Measurements from ENCODE around the gene CFAP46.

Gene CFAP46

DNA sequence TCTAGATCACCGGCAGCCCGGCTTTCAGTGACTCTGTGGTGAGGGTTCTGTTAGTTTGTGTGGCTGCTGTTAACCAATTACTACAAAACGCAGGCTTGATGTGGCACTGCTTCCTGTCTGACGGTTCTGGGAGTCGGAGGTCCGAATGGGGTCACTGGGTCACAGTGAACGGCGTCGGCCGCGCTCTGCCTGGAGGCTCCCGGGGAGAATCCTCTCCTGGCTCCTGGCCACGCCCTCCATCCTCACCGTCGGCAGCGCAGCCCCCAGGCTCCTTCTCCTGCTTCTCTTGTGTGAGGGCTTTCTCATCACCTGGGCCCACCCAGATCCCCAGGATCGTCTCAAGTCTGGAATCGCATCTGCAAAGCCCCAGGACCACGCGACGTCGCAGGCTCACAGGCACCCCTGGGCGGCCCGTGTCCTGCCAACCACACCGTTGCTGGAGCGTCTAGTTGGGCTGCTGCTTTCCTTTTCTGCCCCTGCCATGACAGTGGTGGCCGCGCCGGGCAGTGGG is 124.6 kb downstream of the CFAP46 start:
- DNase-seq, result no peak

DNA sequence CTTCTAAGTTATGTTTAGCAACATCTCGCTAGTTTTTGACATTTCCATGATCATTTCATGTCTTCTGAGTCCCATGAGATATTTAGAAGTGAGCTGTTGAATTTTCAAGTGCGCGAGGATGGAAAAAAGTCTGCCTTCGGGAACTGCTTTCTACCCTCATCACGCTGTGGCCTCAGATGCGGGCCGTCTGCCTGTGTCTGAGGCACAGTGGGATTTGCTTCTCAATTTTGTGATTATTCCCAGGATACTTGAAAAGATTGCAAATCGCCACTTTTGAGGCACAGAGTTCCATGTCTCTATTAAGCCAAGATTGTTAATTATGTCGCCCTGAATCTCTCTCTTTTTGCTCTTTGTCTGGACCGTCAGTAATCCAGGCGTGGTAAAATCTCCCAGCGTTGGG is 125.7 kb downstream of the CFAP46 start:
- no peak for DNase-seq

DNA sequence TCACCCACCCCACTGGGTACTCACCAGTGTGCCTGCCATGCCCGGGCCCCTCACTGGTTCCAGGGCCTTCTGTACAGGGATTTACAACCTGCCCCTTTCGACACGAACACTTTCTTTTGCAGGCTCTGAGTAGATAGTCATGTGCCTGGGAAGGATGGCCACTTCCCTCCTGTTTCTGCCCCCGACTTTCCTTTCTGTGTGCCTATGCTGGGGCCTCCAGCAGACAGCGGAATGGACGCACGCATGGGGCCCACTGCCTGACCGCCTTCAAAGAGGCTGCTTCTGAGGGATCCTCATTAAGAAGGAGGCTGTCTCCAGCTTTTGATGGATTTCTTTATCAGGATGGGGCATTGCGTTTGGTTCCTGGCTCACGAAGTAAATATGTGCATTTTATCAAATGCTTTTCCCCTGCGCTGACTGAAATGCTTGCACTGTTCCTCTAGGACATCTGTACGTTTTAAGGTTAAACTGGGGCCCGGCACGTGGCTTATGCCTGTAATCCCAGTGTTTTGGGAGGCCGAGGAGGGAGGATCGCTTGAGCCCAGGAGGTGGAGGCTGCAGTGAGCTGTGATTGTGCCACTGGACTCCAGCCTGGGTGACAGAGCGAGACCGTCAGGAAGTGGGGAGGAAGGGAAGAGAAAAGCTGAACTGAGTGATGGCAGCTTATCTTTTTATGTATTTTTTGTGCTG is 127.1 kb downstream of the CFAP46 start:
- no peak for DNase-seq

DNA sequence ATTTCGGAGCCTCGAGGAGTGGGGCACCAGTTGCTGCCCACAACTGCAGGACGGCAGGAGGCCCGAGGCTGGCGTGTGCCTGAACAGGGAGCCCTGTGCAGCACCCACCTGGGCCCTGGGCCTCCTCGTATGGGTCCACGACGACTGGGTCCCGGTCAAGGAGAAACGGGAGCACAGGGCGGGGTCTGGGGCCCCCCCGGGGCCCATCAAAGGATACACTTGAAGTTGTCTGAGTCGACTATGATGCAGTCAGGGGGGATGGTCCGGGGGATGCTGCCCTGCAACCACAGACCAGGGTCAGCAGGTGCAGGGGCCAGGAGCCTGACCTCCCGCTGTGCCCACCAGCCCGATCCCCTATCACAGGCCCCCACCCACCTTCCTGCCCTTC is 127.9 kb downstream of the CFAP46 start:
- DNase-seq, result no peak

DNA sequence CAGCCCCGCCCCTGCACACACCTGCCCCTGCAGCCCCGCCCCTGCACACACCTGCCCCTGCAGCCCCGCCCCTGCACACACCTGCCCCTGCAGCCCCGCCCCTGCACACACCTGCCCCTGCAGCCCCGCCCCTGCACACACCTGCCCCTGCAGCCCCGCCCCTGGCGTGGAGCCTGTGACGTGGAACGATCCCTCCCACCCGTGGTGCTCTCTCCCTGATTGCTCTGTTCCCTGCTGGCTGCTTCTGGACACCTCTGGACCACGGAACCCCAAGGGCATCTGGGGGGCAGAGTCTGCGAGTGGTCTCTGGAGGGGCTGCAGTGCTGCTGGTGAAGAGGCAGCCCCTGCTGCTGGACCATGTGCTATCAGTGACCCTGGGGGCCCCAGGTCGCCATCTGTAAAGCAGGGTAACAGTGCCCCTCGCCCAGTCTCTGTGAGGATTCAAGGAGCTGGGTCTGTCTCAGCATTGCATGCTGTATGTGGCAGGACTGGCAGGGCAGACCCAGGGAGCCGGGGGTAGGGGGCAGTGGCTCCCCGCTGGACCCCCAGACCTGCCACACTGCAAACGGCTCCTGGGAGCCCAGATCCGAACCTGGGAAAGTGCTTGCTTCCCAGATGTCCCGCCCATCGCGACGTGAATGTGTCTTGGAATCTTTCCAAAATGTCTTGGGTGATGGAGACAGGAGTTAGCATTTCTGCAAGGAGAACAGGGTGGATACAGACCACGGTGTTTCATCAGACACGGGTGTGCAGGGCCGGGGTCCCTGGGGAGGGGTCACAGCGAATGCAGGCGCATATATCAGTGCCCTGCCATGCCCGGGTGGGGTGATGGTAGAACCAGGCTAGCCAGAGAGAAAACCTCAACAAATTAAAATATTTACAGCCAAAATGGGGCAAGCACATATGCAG is 128.6 kb downstream of the CFAP46 start:
- no peak for DNase-seq

DNA sequence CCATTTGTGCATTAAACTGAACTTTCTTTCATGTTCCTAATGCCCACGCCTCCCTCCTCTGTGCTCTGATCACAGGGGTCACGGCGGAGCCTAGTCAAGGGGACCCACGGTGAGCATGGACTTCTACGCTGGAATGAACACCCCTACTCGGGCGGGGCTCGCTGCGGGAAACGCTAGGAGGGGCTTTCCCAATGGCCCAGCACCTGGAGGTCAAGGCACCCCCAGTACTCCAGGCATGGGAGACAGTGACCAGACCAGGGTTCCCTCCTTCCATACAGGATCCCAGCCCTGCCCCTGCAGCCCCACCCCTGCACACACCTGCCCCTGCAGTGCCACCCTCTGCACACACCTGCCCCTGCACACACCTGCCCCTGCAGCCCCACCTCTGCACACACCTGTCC is 129.4 kb downstream of the CFAP46 start:
- no peak for DNase-seq

DNA sequence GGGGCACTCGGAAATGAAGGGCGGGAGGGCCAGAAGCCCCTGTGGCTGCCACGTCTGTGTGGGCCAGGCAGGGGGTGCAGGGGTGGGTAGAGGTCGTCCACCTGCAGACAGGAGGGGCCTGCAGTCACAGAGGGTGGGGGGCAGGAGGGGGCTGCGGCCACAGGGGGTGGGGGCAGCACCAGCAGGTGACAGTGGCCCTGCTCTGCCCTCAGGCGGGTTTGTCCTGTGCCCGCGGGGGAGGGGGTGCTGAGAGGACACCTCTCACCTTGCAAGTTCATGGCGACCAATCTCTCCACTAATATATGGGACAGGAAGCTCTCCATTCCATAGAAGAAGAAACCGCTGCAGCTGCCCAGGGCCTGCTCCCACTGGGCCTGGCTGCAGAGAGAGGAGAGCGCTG is 129.8 kb downstream of the CFAP46 start:
- no peak for DNase-seq

DNA sequence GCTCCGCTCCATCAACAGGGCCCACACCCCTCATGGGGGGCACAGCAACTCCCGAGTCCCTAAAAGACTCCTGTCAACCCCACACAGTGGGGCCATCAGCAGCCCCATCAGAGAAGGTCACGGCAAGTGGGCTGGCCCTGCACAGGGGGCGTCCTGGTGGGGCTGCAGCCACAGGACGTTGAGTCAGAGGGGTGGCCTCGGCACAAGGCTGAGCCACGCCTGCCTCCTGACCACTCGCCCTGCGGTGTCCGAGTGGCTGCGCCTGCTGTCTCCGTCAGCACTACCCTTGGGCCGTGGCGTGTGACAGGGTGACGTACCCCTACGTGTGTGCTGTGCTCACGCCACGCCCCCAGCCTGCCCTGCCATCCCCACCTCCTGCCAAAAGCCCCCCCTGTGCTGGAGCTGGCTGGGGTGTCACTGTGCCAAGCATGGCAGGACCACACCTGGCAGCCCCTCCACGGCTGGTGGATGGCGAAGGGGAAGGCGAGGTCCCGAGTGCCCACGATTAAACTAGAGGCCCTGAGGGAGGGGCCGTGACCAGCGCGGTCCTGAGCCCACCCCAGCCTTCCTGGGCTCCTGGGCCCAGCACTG is 130.4 kb downstream of the CFAP46 start:
- no peak for DNase-seq

DNA sequence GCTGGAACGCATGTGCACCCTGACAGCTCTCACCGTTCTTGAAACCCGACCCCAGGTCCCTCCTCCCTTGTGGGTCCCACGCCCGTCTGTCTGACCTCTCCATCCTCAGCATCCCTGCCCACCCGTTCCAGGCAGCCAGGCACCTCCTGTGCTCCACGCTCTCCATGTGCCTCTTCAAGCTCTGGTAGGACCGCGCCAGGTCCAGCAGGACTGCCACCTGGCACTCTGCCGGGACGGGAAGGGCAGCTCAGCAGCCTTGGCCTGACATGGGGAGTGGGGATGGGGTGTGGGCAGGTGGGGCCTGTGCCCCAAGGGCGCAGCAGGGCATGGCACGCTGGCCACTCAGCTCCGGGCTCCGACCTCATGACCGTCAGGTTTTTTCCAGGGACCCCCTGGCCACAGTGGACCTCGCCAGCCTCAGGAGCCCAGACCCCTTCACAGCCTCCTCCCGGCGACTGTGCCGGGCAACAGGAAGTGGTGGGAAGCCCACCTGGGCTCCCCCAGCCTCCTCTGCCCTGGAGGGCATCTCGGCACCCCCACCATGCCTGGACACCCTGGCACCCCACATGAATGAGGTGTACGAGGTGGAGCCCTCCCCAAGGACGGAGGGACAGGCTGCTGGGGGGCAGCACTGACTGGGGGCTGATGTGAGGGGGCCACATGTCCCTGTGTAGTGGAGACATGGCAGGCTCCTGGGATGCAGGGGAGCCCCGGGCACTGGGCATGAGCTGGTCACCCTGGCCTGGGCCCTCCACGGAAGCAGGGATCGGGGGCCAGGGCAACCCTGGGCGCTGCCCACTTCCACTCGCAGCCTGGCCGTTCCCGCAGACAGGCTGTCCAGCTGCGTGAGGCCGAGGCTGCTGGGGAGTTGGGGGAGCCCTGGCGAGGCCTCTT is 131.3 kb downstream of the CFAP46 start:
- DNase-seq, result no peak

DNA sequence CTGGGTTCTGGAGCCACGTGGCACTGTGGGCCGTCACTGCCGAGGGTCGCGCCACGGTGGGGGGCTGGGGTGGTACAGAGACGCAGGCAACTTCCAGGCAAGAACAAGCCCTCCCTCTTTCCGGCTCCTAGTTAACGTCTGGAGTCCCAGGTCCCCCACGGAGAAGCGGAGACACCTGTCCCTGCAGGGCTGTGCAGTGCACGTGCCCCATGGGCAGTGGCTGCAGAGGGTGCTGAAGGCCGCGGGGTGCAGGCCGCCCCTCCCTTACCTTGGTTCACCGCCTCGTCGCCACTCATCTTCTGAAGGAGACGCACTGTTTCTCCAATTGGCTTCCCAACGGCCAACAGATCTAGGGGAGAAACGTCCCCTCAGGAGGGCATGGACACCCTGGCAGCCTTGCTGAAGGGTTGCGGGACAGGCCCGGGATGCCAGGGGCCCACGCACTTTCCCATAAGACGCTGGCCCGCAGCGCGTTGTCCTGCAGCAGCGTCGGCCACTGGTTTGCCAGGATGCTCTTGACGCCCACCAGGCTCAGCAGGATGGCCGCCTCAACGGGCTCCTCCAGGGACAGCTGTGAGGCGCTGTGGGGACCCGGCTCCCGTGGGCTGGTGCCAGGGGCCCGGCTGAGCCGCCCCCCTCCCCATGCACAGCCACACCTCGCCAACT is 132.1 kb downstream of the CFAP46 start:
- no peak for DNase-seq

DNA sequence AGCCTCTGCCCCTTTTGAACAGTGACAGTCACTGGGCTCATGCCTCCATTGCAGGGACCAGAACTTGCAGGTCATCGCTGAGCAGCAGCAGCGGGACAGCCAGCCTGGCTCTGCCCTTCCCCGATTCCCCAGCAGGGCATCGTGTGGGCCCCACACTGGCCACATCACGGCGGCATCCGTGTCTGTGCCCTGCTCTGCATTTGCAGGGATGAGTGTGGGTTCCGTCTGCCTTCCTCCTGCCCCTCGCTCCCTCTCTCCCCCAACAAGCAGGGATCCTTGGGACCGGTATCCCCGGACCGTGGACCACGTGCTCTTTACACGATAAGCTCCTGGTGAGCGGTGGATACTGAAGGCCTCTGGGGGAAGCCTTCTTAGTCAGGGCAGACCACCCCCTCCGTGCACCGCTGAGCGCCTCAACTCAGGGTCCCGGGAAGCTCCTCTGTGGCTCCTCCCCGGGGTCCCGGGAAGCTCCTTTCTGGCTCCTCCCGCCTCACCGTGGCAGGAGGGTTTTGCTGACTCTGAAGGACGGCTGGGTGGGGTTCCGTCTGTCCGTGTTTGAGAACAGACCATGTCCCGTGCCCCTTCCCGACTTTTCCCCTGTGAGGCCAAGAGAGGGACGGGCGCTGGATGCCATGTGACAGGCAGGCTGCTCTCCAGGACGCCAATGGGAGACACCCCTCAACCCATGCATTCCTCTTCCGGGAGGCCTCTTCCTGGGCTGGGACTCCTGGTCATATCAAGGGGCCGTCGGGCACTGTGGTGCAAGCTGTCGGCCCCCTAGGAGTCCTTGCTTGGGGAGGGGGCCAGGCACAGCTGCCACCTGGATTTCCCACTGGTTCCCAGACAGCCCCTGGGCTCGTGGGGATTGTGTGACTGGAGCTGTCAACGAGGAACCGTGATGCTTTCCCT is 132.9 kb downstream of the CFAP46 start:
- no peak for DNase-seq

DNA sequence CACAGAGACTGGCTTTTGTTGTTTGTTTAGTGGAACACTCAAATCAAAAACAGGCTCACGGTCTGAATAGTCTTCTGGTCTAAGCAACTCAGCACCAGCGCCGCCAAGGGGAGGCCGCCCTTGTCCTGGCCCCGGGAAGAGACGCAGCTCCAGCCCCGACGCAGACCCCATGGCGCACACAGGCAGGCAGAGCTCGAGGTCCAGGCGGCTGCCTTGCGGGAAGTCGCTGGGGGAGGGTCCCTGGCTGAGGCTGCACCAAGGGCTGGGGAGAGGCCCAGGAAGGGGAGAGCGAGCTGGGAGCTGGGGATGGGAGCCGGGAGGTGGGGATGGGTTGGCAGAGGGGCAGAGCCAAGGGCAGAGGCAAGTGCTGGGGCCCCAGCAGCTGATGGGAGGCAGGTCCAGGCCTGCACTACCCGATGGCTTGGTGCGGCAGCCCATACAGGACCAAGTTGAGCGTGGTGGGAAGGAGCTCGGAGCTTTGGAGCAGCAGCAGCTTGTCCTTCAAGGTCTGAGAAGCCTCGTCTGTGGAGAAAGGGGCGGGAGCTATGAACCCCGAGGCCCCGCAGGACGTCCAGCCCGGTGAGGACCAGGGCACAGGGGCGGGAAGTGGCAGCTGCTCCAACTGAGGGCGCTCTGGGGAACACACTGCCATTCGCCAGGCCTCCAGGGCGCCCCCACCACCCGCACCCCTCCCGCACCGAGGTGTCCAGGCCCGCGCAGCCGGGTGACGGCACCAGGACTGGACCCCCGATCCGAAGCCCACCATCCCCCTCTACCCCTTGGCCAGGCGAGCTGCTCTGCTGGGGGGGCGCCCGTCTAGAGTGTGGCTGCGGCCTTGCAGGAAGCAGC is 133.8 kb downstream of the CFAP46 start:
- DNase-seq, result no peak

DNA sequence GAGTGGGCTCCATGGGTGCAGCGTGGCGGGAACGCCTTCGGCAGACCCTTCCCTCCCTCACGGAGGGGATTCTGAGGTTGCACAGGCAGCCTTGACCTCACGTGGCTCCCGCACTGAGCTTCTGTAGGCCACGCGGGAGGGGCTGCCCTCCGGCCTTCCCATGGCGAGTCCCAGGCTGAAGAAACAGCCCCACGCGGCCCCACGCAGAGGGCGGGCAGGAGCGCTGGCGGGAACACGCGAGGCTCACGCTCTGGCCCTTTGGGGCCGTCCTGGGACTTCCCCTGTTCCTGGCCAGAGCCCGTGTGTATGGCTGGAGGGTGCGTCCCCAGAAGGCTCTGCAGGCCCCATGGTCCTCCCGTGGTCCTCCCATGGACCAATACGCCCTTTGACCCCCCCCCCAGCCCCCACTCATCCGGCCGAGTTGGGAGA is 134.7 kb downstream of the CFAP46 start:
- no peak for DNase-seq

DNA sequence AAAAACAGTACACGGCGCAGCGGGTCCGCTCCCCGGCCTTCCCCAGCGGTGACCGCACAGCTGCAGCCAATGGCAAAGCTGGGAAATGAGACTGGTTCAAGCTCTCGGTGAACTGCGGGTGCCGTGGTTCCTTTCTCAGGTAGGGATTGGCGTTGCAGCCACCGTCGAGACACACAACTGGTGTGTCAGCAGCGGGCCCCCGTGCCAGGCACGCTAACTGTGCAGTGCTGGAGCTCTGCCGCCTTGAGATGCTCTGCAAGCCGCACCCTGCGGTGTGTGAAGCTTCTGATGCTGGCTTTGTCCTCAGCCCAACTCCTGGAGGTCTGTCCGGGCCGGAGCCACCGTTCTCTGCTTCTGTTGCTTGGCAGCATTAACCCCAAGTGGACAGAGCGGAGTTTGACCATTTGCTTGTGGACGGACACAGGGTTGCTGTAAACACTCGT is 135.8 kb downstream of the CFAP46 start:
- no peak for DNase-seq

DNA sequence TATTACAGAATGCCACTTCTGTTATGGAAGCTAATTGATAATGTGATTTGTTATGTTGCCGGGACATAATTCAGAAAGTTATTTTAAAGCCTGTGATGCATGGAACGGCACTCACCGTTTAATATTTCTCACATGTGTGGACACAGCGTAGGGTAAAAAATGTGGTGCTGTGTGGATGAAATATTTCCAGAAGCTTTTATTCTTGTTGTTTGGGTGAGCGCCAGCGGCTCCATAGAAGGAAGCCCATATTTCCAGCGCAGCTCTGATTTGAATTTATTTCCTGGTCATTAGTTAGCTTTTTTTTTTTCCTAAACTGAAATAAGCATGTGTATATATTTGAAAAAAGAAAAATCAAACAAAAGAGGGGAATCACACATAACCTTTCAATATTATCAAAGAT is 136.3 kb downstream of the CFAP46 start:
- no peak for DNase-seq

DNA sequence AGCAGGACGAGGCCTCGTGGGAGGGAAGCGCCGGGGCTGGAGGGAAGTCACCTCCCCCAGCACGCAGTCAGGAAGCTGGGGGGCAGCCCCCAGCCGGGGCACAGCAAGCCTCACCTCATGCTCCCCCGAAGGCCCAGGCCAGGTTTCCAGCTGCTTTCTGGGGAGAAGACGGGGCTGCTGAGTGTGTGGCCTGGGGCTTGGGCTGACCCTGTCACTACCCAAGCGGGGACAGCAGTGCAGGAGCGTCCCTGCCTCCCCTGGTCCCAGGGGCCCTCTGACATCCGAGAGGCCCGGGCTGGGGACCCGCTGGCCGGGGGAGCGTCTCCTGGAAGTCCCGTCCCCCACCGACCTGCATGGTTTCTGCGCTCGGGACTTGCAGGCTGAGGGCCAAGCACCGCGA is 136.8 kb downstream of the CFAP46 start:
- DNase-seq, result no peak

DNA sequence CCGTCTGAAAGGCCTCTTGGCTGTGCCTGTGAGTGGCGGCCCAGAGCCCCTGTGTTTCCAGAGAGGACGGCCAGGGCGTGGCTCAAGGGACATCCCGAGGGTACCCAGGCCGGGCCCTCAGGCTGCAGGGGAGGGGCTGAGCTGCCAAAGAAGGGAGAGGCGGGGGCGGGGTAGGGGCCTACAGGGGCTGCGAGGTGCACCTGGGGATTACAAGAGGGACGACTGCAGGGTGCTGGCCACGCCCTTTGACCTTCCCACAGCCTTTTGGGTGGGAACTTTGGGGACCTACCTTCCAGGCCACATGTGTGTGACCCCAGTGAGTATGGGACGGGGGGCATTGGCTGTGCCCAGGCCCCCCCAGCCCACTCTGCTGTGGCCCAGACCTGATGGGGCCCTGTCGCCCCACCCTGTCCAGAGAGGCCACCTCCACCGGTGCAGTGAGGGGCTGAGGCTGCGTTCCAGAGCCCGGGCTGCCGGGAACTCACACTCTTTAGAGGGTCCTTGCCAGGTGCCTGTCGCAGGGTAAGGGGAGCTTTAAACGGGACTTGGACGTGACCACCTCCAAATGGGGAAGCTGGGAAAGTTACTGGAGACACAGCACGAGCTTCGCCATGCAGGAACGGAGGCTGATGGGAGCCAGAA is 137.5 kb downstream of the CFAP46 start:
- DNase-seq, result no peak

DNA sequence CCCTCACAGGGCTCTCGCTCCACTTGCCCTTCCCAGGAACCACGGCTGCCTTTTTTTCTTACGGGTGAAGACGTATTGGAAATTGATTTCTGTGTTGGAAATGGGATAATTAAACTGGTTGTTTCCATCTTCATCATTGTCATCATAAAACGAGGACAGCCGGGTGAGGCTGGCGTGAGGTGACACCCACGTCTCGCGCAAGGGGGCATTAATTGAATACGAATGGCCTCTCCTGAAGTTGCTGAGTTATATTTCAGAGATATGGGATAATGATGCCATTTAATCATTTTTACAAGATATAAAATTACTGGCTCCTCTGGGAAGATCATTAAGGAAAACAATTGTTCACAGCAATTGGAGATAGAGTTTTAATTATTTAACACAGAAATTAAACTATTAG is 138.1 kb downstream of the CFAP46 start:
- no peak for DNase-seq

DNA sequence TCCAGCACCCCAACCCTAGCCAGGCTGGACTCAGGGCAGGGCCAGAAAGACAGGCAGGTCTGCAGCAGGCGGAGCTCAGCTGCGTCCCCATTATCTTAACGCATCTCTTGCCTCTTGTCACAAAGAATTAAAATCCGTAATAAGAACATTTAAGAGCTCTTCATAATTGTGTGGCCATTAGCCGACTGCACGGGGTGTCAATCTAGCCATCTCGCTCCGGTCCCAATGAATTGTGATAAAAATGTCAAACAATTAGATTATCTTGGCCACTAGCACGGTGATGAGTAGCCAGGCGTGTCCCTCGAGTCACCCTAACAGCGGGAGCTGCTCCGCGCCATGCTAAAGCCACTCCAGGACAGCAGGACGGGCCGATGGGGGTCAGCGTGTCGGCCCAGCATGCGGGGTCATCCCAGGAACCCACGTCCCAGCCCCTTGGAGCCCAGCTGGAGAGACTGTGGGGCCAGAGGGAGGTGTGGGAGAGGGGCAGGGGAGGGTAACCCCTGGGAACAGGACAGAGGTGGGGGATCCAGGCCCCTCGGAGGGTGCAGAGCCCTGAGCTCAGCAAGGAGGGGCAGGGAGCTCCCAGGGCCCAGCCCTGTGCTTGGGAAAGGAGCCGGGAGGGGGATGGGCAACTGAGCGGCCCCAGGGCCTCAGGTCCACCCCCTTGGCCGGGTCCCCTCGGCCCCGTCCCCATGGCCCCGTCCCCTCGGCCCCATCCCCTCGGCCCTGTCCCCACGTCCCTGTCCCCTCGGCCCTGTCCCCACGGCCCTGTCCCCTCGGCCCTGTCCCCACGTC is 138.8 kb downstream of the CFAP46 start:
- no peak for DNase-seq
